Measurements from ENCODE around the gene CDH4.

Gene CDH4

DNA sequence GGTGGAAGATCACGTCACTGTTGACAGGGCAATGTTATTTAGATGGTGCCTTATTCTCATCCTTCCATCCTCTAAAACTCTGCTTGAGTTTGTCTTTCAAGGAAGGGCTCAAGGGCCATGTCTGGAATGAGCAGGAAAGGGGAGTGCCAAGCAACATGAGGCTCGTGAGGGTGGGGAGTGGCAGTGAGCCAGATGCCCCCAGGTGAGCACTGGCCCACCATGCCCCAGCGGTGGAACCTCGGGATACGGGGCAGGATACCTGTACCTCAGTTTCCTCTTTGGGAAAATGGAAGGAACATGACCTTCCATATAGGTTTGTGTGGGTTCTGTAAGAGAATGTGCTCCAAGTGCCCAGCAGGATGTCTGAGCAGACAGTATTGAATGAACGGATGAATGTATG is 476.3 kb downstream of the CDH4 start:
- no peak for DNase-seq

DNA sequence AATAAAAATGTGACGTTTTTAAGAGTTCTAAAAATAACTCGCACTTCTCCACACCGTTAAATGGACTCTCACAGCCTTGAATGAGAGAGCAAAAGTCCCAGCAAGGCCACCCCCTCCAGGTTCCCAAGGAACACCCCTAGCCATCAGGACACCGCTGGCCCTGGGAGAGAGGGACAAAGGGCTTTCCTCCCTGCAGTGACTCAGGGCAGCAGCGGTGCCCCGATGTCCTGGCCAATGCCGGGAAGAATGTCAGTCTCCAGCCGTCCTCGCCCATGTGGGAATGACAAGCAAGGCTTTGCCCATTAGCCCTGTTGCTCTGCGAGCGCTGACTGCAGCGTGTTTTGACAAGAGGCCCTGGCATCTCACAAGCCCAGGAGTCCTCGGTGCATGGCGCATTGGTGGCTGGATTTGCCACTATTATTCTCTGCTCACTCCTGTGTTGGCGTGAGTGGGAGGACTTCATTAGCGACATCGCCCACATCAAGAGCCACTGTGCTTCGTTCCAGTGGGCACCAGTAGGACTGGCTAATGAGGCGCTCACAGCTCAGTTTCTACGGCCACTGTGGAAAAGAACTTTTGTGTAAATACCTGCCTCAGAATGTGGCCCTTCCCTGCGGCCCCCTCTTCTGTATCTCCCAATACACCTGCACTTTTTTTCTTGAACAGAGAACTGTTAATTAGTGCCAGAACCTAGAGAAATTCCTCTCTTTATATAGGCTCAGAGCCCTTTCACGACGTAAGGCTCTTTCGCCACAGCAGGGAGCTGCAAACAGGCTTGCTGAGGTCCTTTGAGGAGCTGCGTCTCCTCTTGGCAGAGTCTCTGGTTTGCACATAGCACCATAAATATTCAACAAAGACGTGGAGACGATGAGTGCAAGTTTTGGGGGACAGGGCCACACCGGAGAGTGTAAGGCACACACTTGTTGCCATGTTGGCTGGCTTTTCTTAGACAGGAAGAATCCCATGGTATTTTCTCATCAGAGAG is 477.0 kb downstream of the CDH4 start:
- DNase-seq: no peak

- no peak for DNase-seq
Observed at GRCh38 chr20:61730631-61731362, 478.7 kb downstream of the CDH4 start.

DNA sequence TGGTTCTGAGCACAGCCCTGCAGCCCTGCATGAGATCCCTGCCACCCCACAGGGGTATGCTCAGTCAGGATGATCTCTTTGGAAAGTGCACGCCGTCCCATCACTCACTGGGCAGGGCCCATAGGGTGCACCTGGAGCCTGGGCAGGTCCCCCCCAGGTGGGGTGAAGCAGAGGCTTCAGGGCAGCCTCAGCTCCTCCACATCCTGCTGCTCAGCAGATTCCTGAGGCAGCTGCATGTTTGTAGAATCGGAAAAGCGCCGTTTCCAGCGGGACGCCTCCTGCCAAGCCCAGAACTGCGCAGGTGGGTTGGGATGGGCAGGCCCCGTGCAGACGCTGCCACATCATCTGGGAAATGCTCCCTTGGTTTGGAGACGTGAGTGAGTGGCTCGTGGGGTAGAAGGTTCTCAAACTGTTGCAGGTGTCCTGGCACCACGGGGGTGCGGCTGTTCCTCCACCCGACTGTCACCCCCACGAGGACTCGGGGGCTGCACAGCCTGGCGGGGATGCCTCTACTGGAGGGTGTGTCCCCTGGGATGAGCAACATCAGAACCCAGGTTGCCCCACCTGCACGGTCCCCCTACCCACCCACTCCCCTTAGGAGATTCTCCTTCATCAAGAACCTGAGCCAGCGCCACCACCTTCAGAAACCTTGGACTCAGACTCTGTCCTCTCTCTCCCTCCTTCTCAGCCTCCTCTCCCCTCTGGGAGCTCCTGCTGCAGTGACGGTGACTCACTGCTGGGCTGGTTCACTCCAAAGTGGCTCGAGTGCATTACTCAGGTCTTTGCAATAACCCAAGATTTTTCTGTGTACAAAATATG is 479.5 kb downstream of the CDH4 start:
- DNase-seq: no peak

DNA sequence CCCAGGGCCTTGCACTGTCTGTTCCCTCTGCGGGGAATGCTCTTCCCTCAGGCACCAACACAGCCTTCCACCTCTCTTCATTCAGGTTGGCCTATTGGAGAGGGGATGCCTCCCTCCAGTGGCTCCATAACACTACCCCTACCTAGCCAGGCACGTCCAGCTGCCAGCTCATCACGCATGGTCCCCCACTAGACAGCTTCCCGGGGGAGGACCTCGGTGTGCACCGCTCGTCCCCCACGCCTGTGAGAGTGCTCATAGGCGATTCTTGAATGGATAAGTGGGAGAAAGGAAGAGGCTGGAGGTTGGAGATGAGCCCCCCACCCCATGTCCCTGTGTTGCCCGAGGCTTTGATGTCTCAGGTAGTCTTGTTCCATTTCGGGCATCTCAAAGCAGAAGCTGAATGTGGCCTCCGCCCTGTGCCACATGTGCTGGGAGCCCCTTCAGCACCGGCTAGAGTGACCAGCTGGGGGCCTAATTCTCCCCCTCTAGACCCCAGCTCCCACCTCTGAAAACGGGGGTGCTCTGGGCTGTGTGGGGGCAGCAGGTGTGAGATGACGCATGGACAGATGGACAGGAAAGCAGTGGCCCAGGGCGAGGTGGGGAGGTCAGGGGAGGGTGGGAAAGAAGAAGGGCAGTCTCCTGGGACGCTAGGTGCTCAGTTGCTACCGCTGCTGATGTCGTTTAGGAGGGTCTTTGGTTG is 480.6 kb downstream of the CDH4 start:
- no peak for DNase-seq

GRCh38 chr20:61733216-61733615 is 481.2 kb downstream of the CDH4 start:
- DNase-seq: no peak

DNA sequence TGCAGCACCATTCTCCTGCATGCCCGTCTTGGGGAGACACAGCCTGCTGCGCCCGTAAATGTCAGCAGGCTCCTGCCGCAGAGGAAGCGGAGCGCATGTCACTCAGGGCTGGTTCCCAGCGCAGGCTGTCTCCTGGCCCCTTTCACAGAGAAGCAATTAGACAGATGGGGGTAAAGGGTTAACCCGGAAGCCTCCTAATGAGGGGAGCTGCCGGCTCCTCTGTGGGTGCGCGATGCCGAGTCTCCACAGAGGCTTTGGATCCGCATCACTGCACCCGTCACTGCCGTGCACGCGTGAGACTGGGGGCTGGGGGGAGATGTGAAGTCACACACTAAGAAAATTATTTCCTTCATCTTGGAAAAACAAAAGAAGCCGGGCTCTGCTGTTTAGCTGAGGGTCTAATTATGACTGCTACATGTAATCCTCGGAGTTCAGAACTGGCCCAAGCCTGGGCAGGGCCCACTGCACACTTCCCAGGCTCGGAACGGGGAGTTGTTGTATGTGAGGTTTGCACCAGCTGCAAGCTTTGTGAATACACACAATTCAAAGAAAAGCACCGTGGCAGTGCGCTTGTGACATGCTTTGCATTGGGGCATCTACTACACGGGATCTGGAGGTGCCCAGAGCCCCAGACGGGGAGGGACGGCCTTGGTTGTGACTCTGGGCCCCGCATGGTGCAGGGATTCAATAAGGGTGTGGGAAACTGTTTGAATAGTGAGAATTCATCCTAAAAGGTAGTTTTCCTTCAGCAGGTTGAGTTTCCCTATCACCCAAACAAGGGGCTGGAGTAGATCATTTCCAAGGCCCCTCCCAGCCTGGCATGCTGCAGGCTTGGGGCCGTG is 482.1 kb downstream of the CDH4 start:
- no peak for DNase-seq

DNA sequence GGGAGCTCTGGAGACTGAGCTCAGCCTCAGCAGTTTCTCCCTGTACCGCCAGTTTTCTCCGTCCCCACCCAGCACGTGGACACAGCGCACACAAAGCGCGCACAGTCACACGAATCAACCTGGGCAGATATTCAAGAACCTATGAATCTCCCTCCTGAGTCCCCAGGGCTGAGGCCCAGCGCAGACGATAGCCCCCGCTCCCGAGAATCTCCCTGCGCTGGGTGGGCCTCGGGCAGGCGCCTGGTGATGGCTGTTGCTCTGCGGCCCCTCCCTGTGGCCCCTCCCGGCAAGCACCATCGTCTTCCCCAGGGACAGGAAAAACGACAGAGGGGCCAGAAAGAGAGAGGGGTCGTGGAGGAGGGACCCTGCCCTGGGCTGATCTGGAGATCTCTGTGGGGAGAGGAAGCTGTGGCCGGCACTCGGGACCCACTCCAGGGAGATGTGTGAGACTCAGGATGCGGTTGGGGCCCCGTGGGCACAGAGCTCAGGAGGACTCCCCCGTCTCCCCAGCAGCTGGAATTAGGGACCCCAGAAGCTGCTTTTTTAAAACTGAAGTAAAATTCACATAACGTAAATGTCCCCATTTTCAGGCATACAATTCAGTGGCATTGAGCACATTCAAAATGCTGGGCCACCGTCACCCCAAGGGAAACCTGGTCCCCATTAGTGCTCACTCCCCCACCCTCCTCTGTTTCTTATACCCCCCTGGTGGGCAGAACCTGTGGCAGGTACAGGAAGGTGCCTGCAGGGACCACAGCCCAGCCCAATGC is 482.9 kb downstream of the CDH4 start:
- DNase-seq: no peak

DNA sequence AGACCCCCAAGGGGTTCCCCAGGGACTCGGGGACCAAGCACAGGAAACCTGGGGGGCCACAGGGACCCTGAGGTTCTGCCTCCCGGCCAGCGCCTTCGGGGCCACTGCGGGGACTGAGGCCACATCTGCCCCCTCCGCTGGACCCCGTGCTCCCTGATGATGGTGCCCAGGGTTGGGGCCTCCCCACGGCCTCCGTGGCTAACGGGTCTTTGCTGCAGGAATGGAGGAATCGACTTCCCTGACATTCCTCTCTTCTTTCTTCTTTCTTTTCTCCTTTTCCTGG is 483.4 kb downstream of the CDH4 start:
- DNase-seq: no peak

GRCh38 chr20:61736001-61736635 is 484.1 kb downstream of the CDH4 start:
- no peak for DNase-seq

GRCh38 chr20:61736751-61737310 is 484.8 kb downstream of the CDH4 start:
- no peak for DNase-seq

GRCh38 chr20:61737346-61737745 is 485.3 kb downstream of the CDH4 start:
- DNase-seq: no peak

GRCh38 chr20:61737812-61738443 is 485.9 kb downstream of the CDH4 start:
- DNase-seq: no peak

DNA sequence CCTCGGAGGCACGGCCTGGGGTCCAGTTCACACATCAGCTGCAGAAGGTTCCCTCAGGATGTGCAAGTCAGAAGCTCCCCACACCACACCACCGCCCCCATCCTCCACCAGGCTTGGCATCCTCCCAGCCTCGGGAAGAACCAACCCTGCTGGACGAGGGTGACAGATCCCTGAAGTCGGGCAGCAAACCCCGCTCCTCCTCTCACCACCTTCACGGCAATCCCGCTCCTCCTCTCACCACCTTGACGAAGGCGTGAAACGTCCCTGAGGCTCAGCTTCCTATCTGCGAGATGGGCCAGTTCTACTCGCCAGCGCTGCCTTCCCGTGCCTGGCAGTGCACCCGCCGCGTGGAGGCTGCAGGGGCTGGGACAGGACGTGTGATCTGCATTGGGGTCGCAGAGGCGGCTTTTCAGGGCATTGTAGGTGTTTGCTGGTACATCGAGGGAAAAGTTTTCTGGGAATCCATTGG is 486.6 kb downstream of the CDH4 start:
- no peak for DNase-seq

GRCh38 chr20:61739086-61739831 is 487.2 kb downstream of the CDH4 start:
- DNase-seq: no peak

GRCh38 chr20:61739832-61740118 is 487.7 kb downstream of the CDH4 start:
- no peak for DNase-seq

- DNase-seq: no peak
Observed at GRCh38 chr20:61742097-61742825, 490.2 kb downstream of the CDH4 start.

- DNase-seq: no peak
Observed at GRCh38 chr20:61743606-61744005, 491.5 kb downstream of the CDH4 start.
